Measurements from ENCODE around the gene DLGAP1. TPM values are rescaled to one million over a fixed set of nuclear protein-coding genes. Genes with fewer than 3 reads are reported as not detected.

The DLGAP1 gene
- total and polyA plus RNA-seq, 10 of the 15 experiments (the other 5 are each of a cell fraction or from before 2014, with no cell fraction given), result 0.23 to 27.6 (median 1.9) TPM

DNA sequence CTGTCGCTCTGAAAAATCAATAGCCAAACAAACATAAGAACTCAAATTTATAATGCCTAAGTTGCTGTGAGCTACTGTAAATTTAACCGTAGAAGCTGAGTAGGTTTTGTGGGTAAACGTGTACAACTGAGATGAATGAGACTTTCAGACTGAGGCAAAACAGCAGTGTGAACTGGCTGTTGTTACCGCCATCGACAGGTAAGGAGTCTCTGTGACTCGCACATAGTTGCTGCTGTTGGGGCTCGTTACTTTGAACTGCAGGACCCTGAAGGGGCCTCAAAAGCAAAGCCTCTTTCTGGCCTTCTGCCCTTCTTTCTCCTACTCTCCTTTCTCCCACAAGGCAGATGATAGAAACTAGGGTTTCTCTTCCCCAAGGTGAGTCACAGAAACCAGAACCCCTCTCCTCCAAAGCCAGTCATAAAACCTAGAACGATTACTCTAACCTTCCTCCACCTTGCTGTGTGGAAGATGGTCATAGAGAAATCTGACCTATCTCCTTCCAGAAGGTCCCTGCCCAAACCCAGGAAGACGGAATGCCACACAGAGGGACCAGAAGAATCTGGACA is 101.2 kb downstream of the DLGAP1 start (continued):
- TF ChIP-seq, protein P1, sequence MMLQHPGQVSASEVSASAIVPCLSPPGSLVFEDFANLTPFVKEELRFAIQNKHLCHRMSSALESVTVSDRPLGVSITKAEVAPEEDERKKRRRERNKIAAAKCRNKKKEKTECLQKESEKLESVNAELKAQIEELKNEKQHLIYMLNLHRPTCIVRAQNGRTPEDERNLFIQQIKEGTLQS (IDR thresholded peaks at IDR 0.05; ENCODE audit: borderline replicate concordance, extremely low read depth, low read depth, low read length), result no peak
- TF ChIP-seq NFYB (IDR thresholded peaks at IDR 0.05; ENCODE audit: insufficient read depth, low read depth, low read length), result no peak
- TF ChIP-seq BHLHE40 (IDR thresholded peaks at IDR 0.05; ENCODE audit: borderline replicate concordance in 1 of 2, low read depth in 2 of 2, low read length in 1 of 2), result peak; percentile 13 to 28; a peak in 1 of 4 replicates
- TF ChIP-seq ETV6 (conservative IDR thresholded peaks at IDR 0.05 in 1 of 2, IDR thresholded peaks at IDR 0.05 in 1 of 2; ENCODE audit: borderline replicate concordance in 1 of 2, low read depth in 1 of 2), result no peak
- no peak for TF ChIP-seq BRCA1 (IDR thresholded peaks at IDR 0.05; ENCODE audit: low read depth, low read length)
- no peak for TF ChIP-seq PML (IDR thresholded peaks at IDR 0.05; ENCODE audit: low read length)
- TF ChIP-seq SMC3 (IDR thresholded peaks at IDR 0.05; ENCODE audit: borderline replicate concordance, low read length), result no peak
- no peak; the same call in 1 of the 2 replicates for TF ChIP-seq STAT3 (IDR thresholded peaks at IDR 0.05; ENCODE audit: low read depth, low read length)
- peak; percentile 73 for TF ChIP-seq MLLT1 (IDR thresholded peaks at IDR 0.05)
- TF ChIP-seq RUNX3 (IDR thresholded peaks at IDR 0.05; ENCODE audit: low read length), result no peak
- TF ChIP-seq BCL3 (IDR thresholded peaks at IDR 0.05; ENCODE audit: borderline replicate concordance, insufficient read depth, low read depth, low read length, poor library complexity, severe bottlenecking), result no peak
- no peak for TF ChIP-seq KAT2A (conservative IDR thresholded peaks at IDR 0.05; ENCODE audit: control insufficient read depth, low read depth, low read length)
- TF ChIP-seq CBFB (IDR thresholded peaks at IDR 0.05; ENCODE audit: low read depth), result no peak
- TF ChIP-seq HDAC2 (IDR thresholded peaks at IDR 0.05), result no peak
- no peak for TF ChIP-seq EZH2 (IDR thresholded peaks at IDR 0.05; ENCODE audit: borderline replicate concordance, control insufficient read depth, low read depth, low read length)
- TF ChIP-seq, protein P2, sequence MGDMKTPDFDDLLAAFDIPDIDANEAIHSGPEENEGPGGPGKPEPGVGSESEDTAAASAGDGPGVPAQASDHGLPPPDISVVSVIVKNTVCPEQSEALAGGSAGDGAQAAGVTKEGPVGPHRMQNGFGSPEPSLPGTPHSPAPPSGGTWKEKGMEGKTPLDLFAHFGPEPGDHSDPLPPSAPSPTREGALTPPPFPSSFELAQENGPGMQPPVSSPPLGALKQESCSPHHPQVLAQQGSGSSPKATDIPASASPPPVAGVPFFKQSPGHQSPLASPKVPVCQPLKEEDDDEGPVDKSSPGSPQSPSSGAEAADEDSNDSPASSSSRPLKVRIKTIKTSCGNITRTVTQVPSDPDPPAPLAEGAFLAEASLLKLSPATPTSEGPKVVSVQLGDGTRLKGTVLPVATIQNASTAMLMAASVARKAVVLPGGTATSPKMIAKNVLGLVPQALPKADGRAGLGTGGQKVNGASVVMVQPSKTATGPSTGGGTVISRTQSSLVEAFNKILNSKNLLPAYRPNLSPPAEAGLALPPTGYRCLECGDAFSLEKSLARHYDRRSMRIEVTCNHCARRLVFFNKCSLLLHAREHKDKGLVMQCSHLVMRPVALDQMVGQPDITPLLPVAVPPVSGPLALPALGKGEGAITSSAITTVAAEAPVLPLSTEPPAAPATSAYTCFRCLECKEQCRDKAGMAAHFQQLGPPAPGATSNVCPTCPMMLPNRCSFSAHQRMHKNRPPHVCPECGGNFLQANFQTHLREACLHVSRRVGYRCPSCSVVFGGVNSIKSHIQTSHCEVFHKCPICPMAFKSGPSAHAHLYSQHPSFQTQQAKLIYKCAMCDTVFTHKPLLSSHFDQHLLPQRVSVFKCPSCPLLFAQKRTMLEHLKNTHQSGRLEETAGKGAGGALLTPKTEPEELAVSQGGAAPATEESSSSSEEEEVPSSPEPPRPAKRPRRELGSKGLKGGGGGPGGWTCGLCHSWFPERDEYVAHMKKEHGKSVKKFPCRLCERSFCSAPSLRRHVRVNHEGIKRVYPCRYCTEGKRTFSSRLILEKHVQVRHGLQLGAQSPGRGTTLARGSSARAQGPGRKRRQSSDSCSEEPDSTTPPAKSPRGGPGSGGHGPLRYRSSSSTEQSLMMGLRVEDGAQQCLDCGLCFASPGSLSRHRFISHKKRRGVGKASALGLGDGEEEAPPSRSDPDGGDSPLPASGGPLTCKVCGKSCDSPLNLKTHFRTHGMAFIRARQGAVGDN (IDR thresholded peaks at IDR 0.05), result peak; percentile 53; the same call in 1 of the 2 replicates
- peak; percentile 58 for TF ChIP-seq ATF7 (IDR thresholded peaks at IDR 0.05; ENCODE audit: low read depth)
- TF ChIP-seq STAT1 (conservative IDR thresholded peaks at IDR 0.05), result no peak
- no peak for TF ChIP-seq E4F1 (IDR thresholded peaks at IDR 0.05; ENCODE audit: borderline replicate concordance, partially characterized antibody)
- TF ChIP-seq MYB (IDR thresholded peaks at IDR 0.05; ENCODE audit: borderline replicate concordance, low read depth, low read length), result no peak
